Esophagus squamous epithelium (tissue), 4 donors: ENCODE results near the gene CLEC2L.

Source experiments
- POLR2A ChIP-seq, 4 donors: fragments of 450-650 bp; IDR thresholded peaks; one replicate each; pipeline ENCODE4 v1.6.1; 2017; ENCODE audit warnings: antibody characterized with exemption in 4 of 4, mild to moderate bottlenecking in 4 of 4, moderate library complexity in 3 of 4
- TF ChIP-seq, protein P1 (sequence below), 6 experiments: fragments of 450-650 bp in 4 of 6; fragments of 200-600 bp in 2 of 6; sonication (generic) in 2 of 6; IDR thresholded peaks; one replicate each; pipeline ENCODE4 v1.5.1; 2016 to 2019; ENCODE audit warnings: antibody characterized with exemption in 6 of 6, mild to moderate bottlenecking in 4 of 6, moderate library complexity in 4 of 6

GRCh38 chr7:139536152-139536551 lies 12.7 kb downstream of the CLEC2L start:
- TF ChIP-seq, protein P1, sequence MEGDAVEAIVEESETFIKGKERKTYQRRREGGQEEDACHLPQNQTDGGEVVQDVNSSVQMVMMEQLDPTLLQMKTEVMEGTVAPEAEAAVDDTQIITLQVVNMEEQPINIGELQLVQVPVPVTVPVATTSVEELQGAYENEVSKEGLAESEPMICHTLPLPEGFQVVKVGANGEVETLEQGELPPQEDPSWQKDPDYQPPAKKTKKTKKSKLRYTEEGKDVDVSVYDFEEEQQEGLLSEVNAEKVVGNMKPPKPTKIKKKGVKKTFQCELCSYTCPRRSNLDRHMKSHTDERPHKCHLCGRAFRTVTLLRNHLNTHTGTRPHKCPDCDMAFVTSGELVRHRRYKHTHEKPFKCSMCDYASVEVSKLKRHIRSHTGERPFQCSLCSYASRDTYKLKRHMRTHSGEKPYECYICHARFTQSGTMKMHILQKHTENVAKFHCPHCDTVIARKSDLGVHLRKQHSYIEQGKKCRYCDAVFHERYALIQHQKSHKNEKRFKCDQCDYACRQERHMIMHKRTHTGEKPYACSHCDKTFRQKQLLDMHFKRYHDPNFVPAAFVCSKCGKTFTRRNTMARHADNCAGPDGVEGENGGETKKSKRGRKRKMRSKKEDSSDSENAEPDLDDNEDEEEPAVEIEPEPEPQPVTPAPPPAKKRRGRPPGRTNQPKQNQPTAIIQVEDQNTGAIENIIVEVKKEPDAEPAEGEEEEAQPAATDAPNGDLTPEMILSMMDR (IDR thresholded peaks at IDR 0.05): no peak
- TF ChIP-seq POLR2A (IDR thresholded peaks at IDR 0.05): no peak
